ENCODE data around the gene AK1. TPM values are rescaled to one million over a fixed set of nuclear protein-coding genes. Genes with fewer than 3 reads are reported as not detected.

Gene AK1
- total RNA-seq, 2 experiments from 2014 or later = 12.1 to 14.8 TPM

DNA sequence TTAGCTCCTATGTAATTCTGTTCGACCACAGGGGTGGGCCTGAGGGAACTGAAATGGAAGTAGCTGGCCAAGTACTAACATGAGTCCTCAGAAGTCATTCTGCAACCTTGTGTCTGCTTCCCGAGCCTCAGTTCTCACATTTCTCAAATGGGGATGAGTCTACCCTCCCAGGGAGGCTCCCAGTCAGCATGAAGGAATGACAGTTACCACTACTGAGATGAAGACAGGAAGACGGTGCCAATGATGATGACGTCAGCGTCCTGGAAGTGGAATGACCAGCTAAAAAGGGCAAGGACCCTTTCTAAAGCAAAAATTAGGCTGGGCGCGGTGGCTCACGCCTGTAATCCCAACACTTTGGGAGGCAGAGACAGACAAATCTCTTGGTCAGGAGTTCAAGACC is 46.3 kb upstream of the AK1 start:
- CTCF ChIA-PET = interaction anchor here (0.8 to 5.0 kb wide), 4 partner anchors 18 to 194 kb away, joined by 3 to 43 read pairs (median 4); partner anchors contain the start of gene TOR2A
- TF ChIP-seq, protein P1, sequence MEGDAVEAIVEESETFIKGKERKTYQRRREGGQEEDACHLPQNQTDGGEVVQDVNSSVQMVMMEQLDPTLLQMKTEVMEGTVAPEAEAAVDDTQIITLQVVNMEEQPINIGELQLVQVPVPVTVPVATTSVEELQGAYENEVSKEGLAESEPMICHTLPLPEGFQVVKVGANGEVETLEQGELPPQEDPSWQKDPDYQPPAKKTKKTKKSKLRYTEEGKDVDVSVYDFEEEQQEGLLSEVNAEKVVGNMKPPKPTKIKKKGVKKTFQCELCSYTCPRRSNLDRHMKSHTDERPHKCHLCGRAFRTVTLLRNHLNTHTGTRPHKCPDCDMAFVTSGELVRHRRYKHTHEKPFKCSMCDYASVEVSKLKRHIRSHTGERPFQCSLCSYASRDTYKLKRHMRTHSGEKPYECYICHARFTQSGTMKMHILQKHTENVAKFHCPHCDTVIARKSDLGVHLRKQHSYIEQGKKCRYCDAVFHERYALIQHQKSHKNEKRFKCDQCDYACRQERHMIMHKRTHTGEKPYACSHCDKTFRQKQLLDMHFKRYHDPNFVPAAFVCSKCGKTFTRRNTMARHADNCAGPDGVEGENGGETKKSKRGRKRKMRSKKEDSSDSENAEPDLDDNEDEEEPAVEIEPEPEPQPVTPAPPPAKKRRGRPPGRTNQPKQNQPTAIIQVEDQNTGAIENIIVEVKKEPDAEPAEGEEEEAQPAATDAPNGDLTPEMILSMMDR (IDR thresholded peaks at IDR 0.05) = no peak
- intact Hi-C loops (cut with micrococcal nuclease) = no loop called here
- H3K4me1 Mint-ChIP-seq (ENCODE audit: low read depth) = peaks cover 20% of the 10 kb centered on the region
- no peaks in the 10 kb centered on the region for H3K36me3 Mint-ChIP-seq (ENCODE audit: low read depth)
- no peak for ATAC-seq
- peaks cover 4% of the 10 kb centered on the region for H3K27me3 Mint-ChIP-seq
- POLR2A ChIA-PET = interaction anchor here (0.6 to 1.5 kb wide), 2 partner anchors 101 to 135 kb away, joined by 3 to 4 read pairs; no protein-coding TSS in a partner anchor
- no peak overlapping the region for H3K27ac Mint-ChIP-seq
- H3K9me3 Mint-ChIP-seq = no peaks in the 10 kb centered on the region
- no peak for DNase-seq
- no peak overlapping the region for H3K4me3 Mint-ChIP-seq

DNA sequence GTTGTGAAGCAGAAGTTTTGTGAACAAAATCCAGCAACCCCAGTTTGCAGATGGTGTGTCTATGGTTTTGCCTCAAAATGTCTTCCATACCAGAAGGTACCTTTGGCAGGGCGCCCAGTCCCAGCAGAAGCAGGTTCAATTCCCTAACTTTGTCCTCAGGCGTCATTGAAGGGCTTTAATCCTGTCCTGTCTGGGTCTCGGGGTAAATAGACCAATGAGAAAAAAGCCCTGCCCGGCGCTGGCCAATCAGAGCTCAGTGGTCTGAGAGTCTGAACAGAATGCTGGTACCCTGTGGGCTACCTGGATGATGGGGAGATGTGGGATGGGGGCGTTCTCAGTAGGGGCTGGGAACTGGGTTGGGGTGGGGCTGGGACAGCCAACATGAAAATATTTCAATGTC is 45.6 kb upstream of the AK1 start:
- Mint-ChIP-seq H3K9me3 (no peaks in the 10 kb centered on the region), H3K4me1 (ENCODE audit: low read depth) (peaks cover 24% of the 10 kb centered on the region), H3K36me3 (ENCODE audit: low read depth) (no peaks in the 10 kb centered on the region), H3K27ac (no peak overlapping the region), H3K4me3 (no peak overlapping the region), H3K27me3 (peaks cover 4% of the 10 kb centered on the region)
- CTCF ChIA-PET = interaction anchor here (1.0 to 5.0 kb wide), 7 partner anchors 17 to 195 kb away, joined by 3 to 46 read pairs (median 13); partner anchors contain the start of genes CDK9 and TOR2A
- intact Hi-C loops (cut with micrococcal nuclease) = no loop called here
- no peak for DNase-seq
- POLR2A ChIA-PET = interaction anchor here (0.7 to 1.8 kb wide), 3 partner anchors 24 to 134 kb away, joined by 3 to 4 read pairs (median 4); no protein-coding TSS in a partner anchor
- TF ChIP-seq, protein P1 (IDR thresholded peaks at IDR 0.05) = no peak
- ATAC-seq = no peak

DNA sequence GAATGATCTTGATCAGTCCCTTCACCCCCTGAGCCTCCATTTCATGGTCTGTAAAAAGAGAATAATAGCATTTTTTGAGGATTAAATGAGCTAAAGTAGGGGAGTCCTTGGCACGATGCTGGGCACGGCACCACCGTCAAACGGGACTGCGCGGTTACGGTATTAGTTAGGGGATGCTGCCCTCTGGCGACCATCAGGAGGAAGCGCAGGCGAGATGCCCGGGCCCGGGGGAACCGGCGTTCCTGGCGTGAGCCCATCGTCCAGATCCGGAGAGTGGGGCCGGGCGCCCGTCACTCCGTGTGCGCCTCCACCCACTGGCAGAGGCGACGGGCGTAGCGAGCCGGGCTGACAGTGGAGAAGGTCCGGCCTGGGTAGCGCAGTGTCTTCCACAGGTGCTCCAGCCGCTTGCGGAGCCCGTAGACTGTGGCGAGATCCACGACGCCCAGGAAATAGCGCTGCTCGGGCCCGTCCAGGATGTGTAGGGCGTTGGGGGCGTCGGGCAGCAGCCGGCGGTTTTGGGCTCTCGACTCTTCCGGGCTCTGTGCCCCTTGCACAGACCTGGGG is 44.2 kb upstream of the AK1 start:
- Mint-ChIP-seq H3K27ac (no peak overlapping the region), H3K9me3 (no peaks in the 10 kb centered on the region), H3K4me1 (ENCODE audit: low read depth) (peaks cover 30% of the 10 kb centered on the region), H3K27me3 (peaks cover 4% of the 10 kb centered on the region), H3K4me3 (peak overlapping the region; percentile 38), H3K36me3 (ENCODE audit: low read depth) (no peaks in the 10 kb centered on the region)
- ChIA-PET CTCF (interaction anchor here (0.6 to 5.0 kb wide), 56 partner anchors 8 to 707 kb away, joined by 3 to 46 read pairs (median 4); partner anchors contain the start of genes CDK9, DPM2, PIP5KL1 and ST6GALNAC6), POLR2A (interaction anchor here (0.6 to 1.9 kb wide), 10 partner anchors 8 to 186 kb away, joined by 3 to 8 read pairs (median 4); partner anchors contain the start of genes DPM2, PIP5KL1 and TOR2A)
- peak; percentile 56 for ATAC-seq
- TF ChIP-seq, protein P1 (IDR thresholded peaks at IDR 0.05) = peak; percentile 98
- DNase-seq = peak; percentile 84
- intact Hi-C loops (cut with micrococcal nuclease) = no loop called here

DNA sequence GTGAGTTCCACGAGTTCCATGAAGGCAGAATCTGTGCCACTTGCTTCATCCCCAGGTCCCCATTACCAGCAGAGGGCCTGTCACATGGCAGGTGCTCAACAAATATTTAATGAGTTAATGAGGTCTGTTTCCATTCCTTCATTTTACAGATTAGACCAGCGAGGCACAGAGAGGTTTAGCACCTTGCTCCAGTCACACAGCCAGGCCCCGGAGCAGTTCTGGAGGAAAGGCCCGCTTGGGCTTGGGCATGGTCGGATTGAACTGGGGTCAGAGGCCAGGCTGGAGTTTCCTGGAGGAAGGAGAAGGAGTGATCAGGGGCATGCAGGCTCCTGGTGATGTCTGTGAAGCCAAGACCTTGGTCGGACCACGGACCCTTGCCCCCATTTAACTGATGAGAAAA is 43.3 kb upstream of the AK1 start:
- Mint-ChIP-seq H3K4me3 (no peak overlapping the region), H3K9me3 (no peaks in the 10 kb centered on the region), H3K27ac (no peak overlapping the region), H3K36me3 (ENCODE audit: low read depth) (no peaks in the 10 kb centered on the region), H3K4me1 (ENCODE audit: low read depth) (peaks cover 28% of the 10 kb centered on the region), H3K27me3 (peaks cover 4% of the 10 kb centered on the region)
- intact Hi-C loops (cut with micrococcal nuclease) = no loop called here
- TF ChIP-seq, protein P1 (IDR thresholded peaks at IDR 0.05) = no peak
- ChIA-PET POLR2A (interaction anchor here (0.6 to 1.9 kb wide), 7 partner anchors 14 to 186 kb away, joined by 3 to 8 read pairs (median 4); partner anchors contain the start of genes DPM2 and TOR2A), CTCF (interaction anchor here (0.6 to 5.0 kb wide), 55 partner anchors 9 to 706 kb away, joined by 3 to 46 read pairs (median 4); partner anchors contain the start of genes CDK9, DPM2, PIP5KL1 and ST6GALNAC6)
- no peak for DNase-seq
- ATAC-seq = no peak
